Pons (tissue), 1 donor: Measurements from ENCODE around the gene TPH1.
"Not testable (repeated sequence)": the region's sequence is repeated elsewhere in the genome, so short reads cannot be mapped to it uniquely, and the experiment has no call there.

Source experiments
- DNase-seq: peaks from one replicate; pipeline ENCODE4 v3.0.0-alpha.2; 2016; ENCODE audit warnings: low spot score

Gene TPH1

GRCh38 chr11:18019650-18020049, 26.4 kb downstream of the TPH1 start:
- DNase-seq: no peak

- DNase-seq: no peak
Observed at GRCh38 chr11:18016789-18017188, 29.3 kb downstream of the TPH1 start.

DNA sequence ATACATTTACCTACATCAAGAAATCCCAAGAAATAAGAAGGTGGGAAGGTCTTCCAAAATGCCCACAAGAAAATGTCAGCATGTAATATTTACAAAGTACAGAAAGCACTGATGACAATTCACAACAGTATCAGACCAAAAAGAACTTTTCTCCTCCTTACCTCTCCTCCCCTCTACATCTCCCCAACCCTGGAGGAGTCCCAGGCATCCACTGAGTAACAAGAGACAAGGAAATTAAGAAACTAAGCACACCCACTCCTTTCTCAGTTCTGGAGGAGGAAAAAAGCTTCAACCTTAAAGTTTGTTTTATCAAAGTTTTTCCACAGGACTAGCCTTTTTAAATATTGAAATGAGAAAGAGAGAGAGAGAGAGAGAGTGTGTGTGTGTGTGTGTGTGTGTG, 31.2 kb downstream of the TPH1 start:
- DNase-seq: no peak

DNA sequence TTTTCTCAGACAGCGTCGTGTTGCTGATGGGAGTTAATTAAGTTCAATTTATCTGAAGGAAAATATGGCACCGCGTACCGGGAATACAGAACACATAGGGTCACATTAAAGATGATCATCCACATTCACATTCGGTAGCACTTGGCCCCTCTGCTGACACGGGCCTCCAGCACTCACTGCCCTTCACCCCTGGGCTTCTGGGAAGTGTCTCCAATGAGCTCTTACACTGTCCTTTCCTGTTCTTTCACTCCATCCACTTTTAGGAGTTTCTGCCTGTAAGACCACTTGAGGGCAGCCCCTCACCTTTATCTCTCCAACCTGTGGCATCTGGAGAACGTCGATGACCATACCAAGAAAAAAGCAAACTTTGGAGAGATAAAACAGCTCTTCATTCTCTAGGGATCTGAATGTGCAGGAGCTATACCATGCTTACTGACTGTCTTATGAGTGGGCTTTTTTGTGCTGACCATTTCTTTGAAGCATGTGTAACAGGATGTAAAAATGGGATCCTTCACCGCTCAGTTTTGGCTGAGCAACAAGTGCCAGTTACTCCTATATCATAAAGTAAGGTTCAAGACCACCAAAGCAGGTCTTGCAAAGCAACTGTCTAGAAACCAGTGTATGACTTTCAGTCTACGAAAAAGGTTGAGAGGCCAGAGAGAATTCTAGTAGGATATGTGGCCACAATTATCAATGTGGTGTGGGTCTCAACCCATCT, 32.1 kb downstream of the TPH1 start:
- no peak for DNase-seq

DNA sequence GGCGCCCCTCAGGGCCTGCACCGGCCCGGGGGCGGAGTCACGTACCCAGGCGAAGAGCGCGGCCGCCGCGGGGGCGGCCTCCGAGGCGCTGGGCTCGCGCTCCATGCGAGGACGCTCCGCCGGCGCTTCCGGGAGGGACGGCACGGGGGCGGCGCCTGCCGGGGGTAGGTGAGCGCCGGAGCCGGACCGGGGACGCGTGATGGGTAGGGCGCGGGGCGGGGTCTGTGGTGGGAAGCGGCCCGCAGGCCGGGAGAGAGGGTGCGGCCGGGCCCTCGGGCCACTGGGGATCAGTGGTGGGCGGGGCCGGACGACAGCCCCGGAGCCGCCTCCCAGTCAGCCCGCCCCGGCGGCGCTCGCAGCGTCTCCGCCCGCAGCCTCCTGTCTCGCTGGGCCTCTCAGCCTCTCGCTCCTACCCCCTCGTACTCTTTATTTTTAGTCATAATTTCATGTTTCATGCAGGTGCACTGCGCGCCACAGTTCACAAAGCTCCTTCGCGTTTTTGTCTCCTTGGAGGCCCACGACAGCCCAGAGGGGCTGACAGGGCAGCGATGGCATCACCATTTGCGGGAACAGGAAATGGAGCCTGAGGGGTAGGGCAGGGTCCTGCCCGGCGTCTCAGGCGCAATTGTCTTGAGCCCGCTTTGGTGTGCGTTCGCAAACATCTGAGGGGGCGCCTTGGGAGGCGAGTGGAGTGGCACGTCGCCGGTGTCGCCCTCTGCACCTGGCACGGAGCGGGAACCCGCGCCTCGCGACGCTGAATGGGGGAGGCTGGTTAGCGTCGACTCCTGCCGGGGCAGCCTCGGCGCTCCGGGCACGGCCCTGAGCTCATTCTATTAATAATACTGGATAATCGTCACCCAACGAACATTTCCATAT, 32.9 kb downstream of the TPH1 start, which contains the start of gene SERGEF:
Gene SERGEF (minus strand): TSS at position 142 of the 876 bp plus-strand sequence. CDS start 37 bp downstream, at position 105.
- peak; percentile 79 for DNase-seq

GRCh38 chr11:18012122-18012905, 33.8 kb downstream of the TPH1 start:
- DNase-seq: peak; percentile 30

DNA sequence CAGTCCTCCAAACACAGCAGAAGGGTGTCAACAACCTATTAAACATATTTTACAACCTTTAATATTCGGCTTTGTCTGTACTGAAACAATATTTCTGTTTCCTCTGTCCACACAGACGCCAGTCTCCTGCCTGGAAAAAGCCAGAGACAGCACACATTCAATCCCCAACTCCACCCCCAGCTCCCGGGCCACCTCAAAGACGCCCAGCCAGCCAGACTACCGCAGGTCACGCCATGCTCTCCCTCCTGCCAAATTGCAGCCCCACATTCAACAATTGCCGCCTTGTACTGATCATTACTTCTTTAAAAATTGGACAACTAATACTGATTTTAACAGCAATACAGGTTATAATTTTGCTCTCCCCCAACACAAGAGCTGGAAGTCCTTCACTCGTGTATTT, 34.4 kb downstream of the TPH1 start:
- no peak for DNase-seq

GRCh38 chr11:18010977-18011586, 35.0 kb downstream of the TPH1 start:
- DNase-seq: no peak

DNA sequence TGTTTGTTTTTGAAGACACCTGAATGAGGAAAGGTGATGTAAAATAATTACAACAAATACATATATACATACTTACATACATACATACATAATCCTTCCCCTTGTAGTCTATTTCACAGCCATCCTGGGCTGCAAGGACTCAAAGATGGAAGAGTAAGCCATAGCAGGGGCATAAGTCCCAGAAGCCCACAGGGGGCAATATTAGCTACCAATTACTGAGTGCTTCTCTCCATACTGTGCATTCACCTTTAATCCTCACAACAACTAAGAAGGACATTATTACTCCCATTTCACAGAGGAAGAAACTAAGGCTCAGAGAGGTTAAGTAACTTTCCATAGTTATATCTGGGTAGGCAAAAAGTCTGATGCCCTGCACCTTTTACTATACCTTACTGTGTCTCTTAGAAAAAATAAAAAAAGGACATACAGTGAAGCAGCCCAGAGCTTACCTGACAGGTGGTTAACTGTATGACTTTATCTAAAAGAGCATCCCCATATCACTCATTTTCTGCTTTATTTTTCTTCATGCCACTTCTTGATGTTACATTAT, 35.9 kb downstream of the TPH1 start:
- DNase-seq: no peak

DNA sequence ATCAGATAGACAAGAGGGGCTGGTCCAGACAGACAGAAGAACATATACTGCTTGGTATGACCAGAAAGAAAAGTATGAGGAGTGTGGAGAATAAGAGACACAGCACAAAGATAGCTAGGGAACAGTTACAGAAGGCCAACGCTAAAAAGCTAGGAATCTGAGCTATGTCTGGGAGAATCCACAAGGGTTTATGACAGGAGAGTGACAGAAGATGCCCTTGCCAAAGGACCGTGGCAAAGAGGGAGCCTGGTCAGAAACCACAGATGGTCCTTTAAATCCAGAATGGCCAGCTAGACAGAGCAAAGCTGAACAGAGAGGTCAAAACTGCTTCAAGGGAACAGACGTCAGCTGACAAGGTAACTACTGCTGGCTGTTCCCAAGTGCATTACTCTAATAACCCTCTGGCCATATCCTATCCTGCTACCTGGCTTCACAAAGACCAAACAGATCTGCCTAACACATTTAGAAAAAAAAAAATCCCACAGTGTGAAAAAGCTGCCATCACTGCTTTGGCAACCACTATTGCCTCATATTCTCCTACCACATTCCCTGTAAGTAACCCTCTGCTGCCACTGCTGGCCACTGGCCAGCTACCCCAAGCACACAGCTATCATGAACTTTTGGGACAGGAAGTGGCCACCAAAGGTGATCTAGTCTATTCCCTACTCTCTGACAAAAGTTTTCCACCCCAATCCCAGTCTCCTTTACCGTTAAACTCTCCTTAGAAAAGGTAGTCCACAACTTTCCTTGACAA, 40.5 kb downstream of the TPH1 start:
- DNase-seq: no peak

DNA sequence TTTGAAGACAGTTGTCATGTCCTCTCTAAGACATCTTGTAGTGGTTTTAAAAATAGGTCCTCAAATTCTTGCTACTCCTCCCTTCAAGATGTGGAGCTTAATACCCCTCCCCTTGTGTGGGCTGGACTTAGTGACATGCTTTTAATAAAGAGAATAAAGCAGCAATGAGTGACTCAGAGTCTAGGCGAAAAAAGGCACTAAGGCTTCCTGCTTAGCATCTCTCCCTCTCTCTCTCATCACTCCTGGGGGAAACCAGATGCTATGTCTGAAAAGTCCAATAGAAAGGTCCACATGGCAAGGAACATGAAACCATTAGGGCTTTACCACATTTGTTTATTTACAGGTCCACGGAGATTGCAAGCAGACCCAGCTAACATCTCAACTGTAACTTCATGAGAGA, 44.9 kb downstream of the TPH1 start:
- DNase-seq: no peak

DNA sequence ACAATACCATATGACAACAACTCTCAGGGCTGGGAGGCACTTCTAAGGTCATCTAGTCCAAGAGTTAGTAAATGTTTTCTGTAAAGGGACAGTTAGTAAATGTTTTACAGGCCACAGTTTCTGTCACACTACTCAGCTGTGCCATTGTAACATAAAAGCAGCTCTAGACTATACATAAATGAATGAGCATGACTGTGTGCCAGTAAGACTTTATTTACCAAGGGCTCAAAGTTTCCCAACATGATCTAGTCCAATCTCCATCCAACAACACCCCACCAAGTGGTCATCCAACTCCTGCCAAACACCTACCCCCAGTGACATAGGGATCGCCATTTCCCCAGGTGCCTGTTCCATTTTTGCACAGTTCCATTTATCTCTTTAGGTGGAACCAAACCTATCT, 45.3 kb downstream of the TPH1 start:
- DNase-seq: no peak

DNA sequence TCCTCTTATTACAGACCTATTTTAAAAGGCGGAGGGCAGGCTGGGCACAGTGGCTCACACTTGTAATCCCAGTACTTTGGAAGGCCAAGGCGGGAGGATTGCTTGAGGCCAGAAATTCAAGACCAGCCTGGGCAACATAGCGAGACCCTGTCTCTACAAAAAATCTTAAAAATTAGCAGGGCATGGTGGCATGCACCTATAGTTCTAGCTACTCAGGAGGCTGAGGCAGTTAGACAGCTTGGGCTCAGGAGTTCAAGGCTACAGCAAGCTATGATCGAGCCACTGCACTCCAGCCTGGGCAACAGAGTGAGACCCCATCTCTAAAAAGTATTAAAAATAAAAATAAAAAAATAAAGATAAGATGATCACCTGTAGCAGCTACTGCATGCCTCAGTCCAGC, 45.9 kb downstream of the TPH1 start:
- DNase-seq: not testable (repeated sequence)
